NT2/D1 (cell line): ENCODE data around the gene GAS7.

Source experiments
- DNase-seq: peaks from one replicate; pipeline ENCODE4 v3.0.0-alpha.2; 2011; ENCODE audit warnings: low read depth, low spot score
- H3K27me3 ChIP-seq: 2 replicates; pipeline ENCODE4 v1.6.0; 2011; ENCODE audit warnings: mild to moderate bottlenecking; ENCODE audit not compliant: insufficient read length, insufficient read depth
- H3K36me3 ChIP-seq: 2 replicates; pipeline ENCODE4 v1.6.1; 2011; ENCODE audit warnings: mild to moderate bottlenecking, low read length, mixed read lengths; ENCODE audit not compliant: insufficient read depth, insufficient read length
- H3K4me1 ChIP-seq: 2 replicates; pipeline ENCODE4 v1.5.1; 2011; ENCODE audit not compliant: insufficient read depth, insufficient read length
- H3K4me3 ChIP-seq: 2 replicates; pipeline ENCODE4 v1.5.1; 2011; ENCODE audit warnings: low read depth; ENCODE audit not compliant: insufficient read length
- H3K9ac ChIP-seq: 2 replicates; pipeline ENCODE4 v1.6.0; 2011; ENCODE audit warnings: low read depth; ENCODE audit not compliant: insufficient read length
- H3K9me3 ChIP-seq: 2 replicates; pipeline ENCODE4 v1.5.1; 2011; ENCODE audit warnings: mild to moderate bottlenecking, low read length; ENCODE audit not compliant: insufficient read depth
- SUZ12 ChIP-seq: IDR thresholded peaks from 2 replicates; pipeline ENCODE4 v1.6.1; 2011; ENCODE audit not compliant: insufficient read length, insufficient read depth; ENCODE audit errors: extremely low read depth
- YY1 ChIP-seq: IDR thresholded peaks from 2 replicates; pipeline ENCODE4 v1.6.1; 2011; ENCODE audit not compliant: insufficient read length, insufficient read depth
- ZNF274 ChIP-seq: IDR thresholded peaks from 2 replicates; pipeline ENCODE4 v1.6.1; 2011; ENCODE audit warnings: mild to moderate bottlenecking, low read depth, low read length

The GAS7 gene

GRCh38 chr17:10229181-10229580 is 30.8 kb upstream of the GAS7 start:
- no peaks in the 10 kb centered on the region for H3K4me1 ChIP-seq
- no peaks in the 10 kb centered on the region for H3K9me3 ChIP-seq
- H3K4me3 ChIP-seq = no peak overlapping the region
- TF ChIP-seq YY1 (no peak), ZNF274 (no peak), SUZ12 (no peak)
- H3K27me3 ChIP-seq = no peaks in the 10 kb centered on the region
- H3K9ac ChIP-seq = no peak overlapping the region
- DNase-seq = no peak
- no peaks in the 10 kb centered on the region for H3K36me3 ChIP-seq

GRCh38 chr17:10226930-10227695 is 28.7 kb upstream of the GAS7 start:
- peak; percentile 27 for DNase-seq
- no peaks in the 10 kb centered on the region for H3K4me1 ChIP-seq
- no peaks in the 10 kb centered on the region for H3K9me3 ChIP-seq
- no peak overlapping the region for H3K9ac ChIP-seq
- H3K36me3 ChIP-seq = no peaks in the 10 kb centered on the region
- no peak for TF ChIP-seq YY1
- TF ChIP-seq ZNF274 = no peak
- TF ChIP-seq SUZ12 = no peak
- no peak overlapping the region for H3K4me3 ChIP-seq
- no peaks in the 10 kb centered on the region for H3K27me3 ChIP-seq

GRCh38 chr17:10224582-10225195 is 26.3 kb upstream of the GAS7 start:
- no peaks in the 10 kb centered on the region for H3K4me1 ChIP-seq
- H3K27me3 ChIP-seq = no peaks in the 10 kb centered on the region
- no peaks in the 10 kb centered on the region for H3K36me3 ChIP-seq
- DNase-seq = no peak
- TF ChIP-seq ZNF274 = no peak
- TF ChIP-seq YY1 = no peak
- no peak for TF ChIP-seq SUZ12
- H3K4me3 ChIP-seq = no peak overlapping the region
- H3K9ac ChIP-seq = no peak overlapping the region
- no peaks in the 10 kb centered on the region for H3K9me3 ChIP-seq

GRCh38 chr17:10219193-10219592 is 20.8 kb upstream of the GAS7 start:
- Histone ChIP-seq H3K9me3 (no peaks in the 10 kb centered on the region), H3K4me3 (no peak overlapping the region), H3K27me3 (no peaks in the 10 kb centered on the region), H3K9ac (no peak overlapping the region), H3K4me1 (no peaks in the 10 kb centered on the region), H3K36me3 (no peaks in the 10 kb centered on the region)
- no peak for DNase-seq
- TF ChIP-seq ZNF274 (no peak), YY1 (no peak), SUZ12 (no peak)

GRCh38 chr17:10217916-10218315 is 19.5 kb upstream of the GAS7 start:
- H3K9ac ChIP-seq = no peak overlapping the region
- no peaks in the 10 kb centered on the region for H3K36me3 ChIP-seq
- no peaks in the 10 kb centered on the region for H3K27me3 ChIP-seq
- no peaks in the 10 kb centered on the region for H3K4me1 ChIP-seq
- no peak for TF ChIP-seq YY1
- TF ChIP-seq ZNF274 = no peak
- no peak for TF ChIP-seq SUZ12
- H3K9me3 ChIP-seq = no peaks in the 10 kb centered on the region
- DNase-seq = no peak
- no peak overlapping the region for H3K4me3 ChIP-seq

GRCh38 chr17:10216213-10216938 is 18.0 kb upstream of the GAS7 start:
- no peak for DNase-seq
- H3K9me3 ChIP-seq = no peaks in the 10 kb centered on the region
- no peaks in the 10 kb centered on the region for H3K27me3 ChIP-seq
- no peaks in the 10 kb centered on the region for H3K4me1 ChIP-seq
- TF ChIP-seq SUZ12 = no peak
- TF ChIP-seq ZNF274 = no peak
- TF ChIP-seq YY1 = no peak
- H3K9ac ChIP-seq = no peak overlapping the region
- H3K36me3 ChIP-seq = no peaks in the 10 kb centered on the region
- no peak overlapping the region for H3K4me3 ChIP-seq

DNA sequence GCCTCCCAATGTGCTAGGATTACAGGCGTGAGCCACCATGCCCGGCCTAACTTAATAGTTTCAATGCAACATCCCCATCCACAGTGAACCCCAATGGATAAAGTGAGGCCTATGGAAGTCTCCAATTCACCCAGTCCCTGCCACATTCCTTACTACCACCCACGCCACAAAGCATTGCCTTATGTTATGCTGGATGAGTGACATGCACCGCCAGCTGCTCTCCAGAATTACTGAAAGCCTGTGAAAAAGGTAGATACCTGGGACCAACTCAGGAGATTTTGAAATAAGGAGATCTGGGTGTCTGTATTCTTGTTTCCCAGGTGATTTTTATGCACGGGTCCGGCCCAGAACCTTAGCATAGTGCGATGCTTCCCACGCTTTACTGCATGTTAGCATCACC is 16.9 kb upstream of the GAS7 start:
- Histone ChIP-seq H3K27me3 (no peaks in the 10 kb centered on the region), H3K9ac (no peak overlapping the region), H3K36me3 (no peaks in the 10 kb centered on the region), H3K4me3 (no peak overlapping the region), H3K9me3 (no peaks in the 10 kb centered on the region), H3K4me1 (no peaks in the 10 kb centered on the region)
- TF ChIP-seq SUZ12 = no peak
- no peak for TF ChIP-seq YY1
- no peak for TF ChIP-seq ZNF274
- DNase-seq = no peak
